Measurements from ENCODE around the gene CCSAP. TPM values are rescaled to one million over a fixed set of nuclear protein-coding genes. Genes with fewer than 3 reads are reported as not detected.

Gene CCSAP
- total RNA-seq, 4 donors from 2014 or later = 2.5 to 3.8 (median 3.5) TPM; not detected in 1

GRCh38 chr1:229339520-229339919 is 3.3 kb downstream of the CCSAP start:
- in situ Hi-C loops (cut with MboI; ENCODE audit: low pct_ligation_motif_present in 1 of 4, low pct_unique_long_range_greater_than_20kb in 1 of 4, low sequenced_read_pairs in 3 of 4) = no loop called here
- WGBS, 2 donors (ENCODE audit: low coverage in 1 of 2) = 86 to 90% methylated on average over 2 to 3 of the region's 3 CpGs

GRCh38 chr1:229339086-229339485 is 3.8 kb downstream of the CCSAP start:
- H3K27ac ChIP-seq = no peak overlapping the region
- in situ Hi-C loops (cut with MboI; ENCODE audit: low pct_ligation_motif_present in 1 of 4, low pct_unique_long_range_greater_than_20kb in 1 of 4, low sequenced_read_pairs in 3 of 4) = no loop called here
- 94 to 100% methylated on average over 4 of the region's 4 CpGs for WGBS, 2 donors (ENCODE audit: low coverage in 1 of 2)
- DNase-seq = no peak
- no peaks in the 10 kb centered on the region for H3K27me3 ChIP-seq
- H3K36me3 ChIP-seq = peaks cover 0 to 9% (median 0%) of the 10 kb centered on the region in 4 donors
- H3K4me3 ChIP-seq = no peak overlapping the region
- TF ChIP-seq POLR2A (IDR thresholded peaks at IDR 0.05) = no peak
- TF ChIP-seq POLR2AphosphoS5 (IDR thresholded peaks at IDR 0.05) = no peak
- no peak for TF ChIP-seq CTCF (IDR thresholded peaks at IDR 0.05)
- TF ChIP-seq EP300 (IDR thresholded peaks at IDR 0.05; ENCODE audit: low read depth) = no peak
- peaks cover 0 to 28% (median 15%) of the 10 kb centered on the region in 4 donors for H3K4me1 ChIP-seq
- peaks cover under 1 to 3% of the 10 kb centered on the region in 2 donors for H3K9me3 ChIP-seq
- intact Hi-C loops (cut with DNase I; ENCODE audit: low total_unique reads) = no loop called here

More at GRCh38 chr1:229339520-229339919, 3.3 kb downstream of the CCSAP start:
- TF ChIP-seq EP300 (IDR thresholded peaks at IDR 0.05; ENCODE audit: low read depth) = no peak
- no peak for TF ChIP-seq POLR2AphosphoS5 (IDR thresholded peaks at IDR 0.05)
- no peak for TF ChIP-seq CTCF (IDR thresholded peaks at IDR 0.05)
- TF ChIP-seq POLR2A (IDR thresholded peaks at IDR 0.05) = no peak
- peaks cover 1% of the 10 kb centered on the region for H3K27me3 ChIP-seq
- H3K9me3 ChIP-seq = no peaks in the 10 kb centered on the region
- intact Hi-C loops (cut with DNase I; ENCODE audit: low total_unique reads) = no loop called here
- peaks cover 0 to 28% (median 15%) of the 10 kb centered on the region in 4 donors for H3K4me1 ChIP-seq
- peaks cover 0 to 9% (median 0%) of the 10 kb centered on the region in 4 donors for H3K36me3 ChIP-seq
- H3K27ac ChIP-seq = no peak overlapping the region
- no peak overlapping the region for H3K4me3 ChIP-seq
- no peak for DNase-seq

- H3K36me3 ChIP-seq = peaks cover 0 to 9% (median 0%) of the 10 kb centered on the region in 4 donors
- no peaks in the 10 kb centered on the region for H3K27me3 ChIP-seq
- no peak overlapping the region for H3K27ac ChIP-seq
- H3K9me3 ChIP-seq = peaks cover 5% of the 10 kb centered on the region in 2 donors
- H3K4me3 ChIP-seq = no peak overlapping the region
- no peak for DNase-seq
- TF ChIP-seq CTCF (IDR thresholded peaks at IDR 0.05) (no peak), EP300 (IDR thresholded peaks at IDR 0.05; ENCODE audit: low read depth) (no peak), POLR2A (IDR thresholded peaks at IDR 0.05) (no peak), POLR2AphosphoS5 (IDR thresholded peaks at IDR 0.05) (no peak)
- in situ Hi-C loops (cut with MboI; ENCODE audit: low pct_ligation_motif_present in 1 of 4, low pct_unique_long_range_greater_than_20kb in 1 of 4, low sequenced_read_pairs in 3 of 4) = no loop called here
- peaks cover 0 to 13% (median 4%) of the 10 kb centered on the region in 4 donors for H3K4me1 ChIP-seq
- 60 to 97% methylated on average over 1 to 3 of the region's 3 CpGs for WGBS, 2 donors (ENCODE audit: low coverage in 1 of 2)
- intact Hi-C loops (cut with DNase I; ENCODE audit: low total_unique reads) = no loop called here
Observed at GRCh38 chr1:229336345-229336744, 6.5 kb downstream of the CCSAP start.

- 93 to 95% methylated on average over 2 of the region's 2 CpGs for WGBS, 2 donors (ENCODE audit: low coverage in 1 of 2)
Observed at GRCh38 chr1:229334716-229335115, 8.1 kb downstream of the CCSAP start.

GRCh38 chr1:229334269-229334668 is 8.6 kb downstream of the CCSAP start:
- intact Hi-C loops (cut with DNase I; ENCODE audit: low total_unique reads) = no loop called here
- no peak overlapping the region for H3K4me3 ChIP-seq
- no peak for DNase-seq
- in situ Hi-C loops (cut with MboI; ENCODE audit: low pct_ligation_motif_present in 1 of 4, low pct_unique_long_range_greater_than_20kb in 1 of 4, low sequenced_read_pairs in 3 of 4) = no loop called here
- no peaks in the 10 kb centered on the region for H3K27me3 ChIP-seq
- TF ChIP-seq CTCF (IDR thresholded peaks at IDR 0.05) = no peak
- no peak for TF ChIP-seq POLR2A (IDR thresholded peaks at IDR 0.05)
- TF ChIP-seq POLR2AphosphoS5 (IDR thresholded peaks at IDR 0.05) = no peak
- TF ChIP-seq EP300 (IDR thresholded peaks at IDR 0.05; ENCODE audit: low read depth) = no peak
- peaks cover 0 to 9% (median 0%) of the 10 kb centered on the region in 4 donors for H3K36me3 ChIP-seq
- WGBS, 2 donors (ENCODE audit: low coverage in 1 of 2) = 71 to 77% methylated on average over 2 of the region's 2 CpGs
- H3K27ac ChIP-seq = no peak overlapping the region
- peaks cover 0 to 5% (median 0%) of the 10 kb centered on the region in 4 donors for H3K4me1 ChIP-seq
- H3K9me3 ChIP-seq = peaks cover 5% of the 10 kb centered on the region in 2 donors

More at GRCh38 chr1:229334716-229335115, 8.1 kb downstream of the CCSAP start:
- Histone ChIP-seq H3K27me3 (no peaks in the 10 kb centered on the region), H3K36me3 (peaks cover 0 to 9% (median 0%) of the 10 kb centered on the region in 4 donors), H3K27ac (no peak overlapping the region), H3K4me3 (no peak overlapping the region), H3K4me1 (peaks cover 0 to 5% (median 0%) of the 10 kb centered on the region in 4 donors), H3K9me3 (peaks cover 5% of the 10 kb centered on the region in 2 donors)
- in situ Hi-C loops (cut with MboI; ENCODE audit: low pct_ligation_motif_present in 1 of 4, low pct_unique_long_range_greater_than_20kb in 1 of 4, low sequenced_read_pairs in 3 of 4) (no loop called here), intact Hi-C loops (cut with DNase I; ENCODE audit: low total_unique reads) (no loop called here)
- no peak for TF ChIP-seq POLR2AphosphoS5 (IDR thresholded peaks at IDR 0.05)
- no peak for DNase-seq
